H1 (cell line): Measurements from ENCODE around the gene OBSCN. TPM values are rescaled to one million over a fixed set of nuclear protein-coding genes. Genes with fewer than 3 reads are reported as not detected.

Source experiments
- CTCF ChIA-PET: fragments of 300-600 bp; sonication (Branson Sonifier 250); formaldehyde crosslinking; loops from one replicate; lab custom pipeline; 2021; ENCODE audit not compliant: partially characterized antibody; lab: Charles Lee
- POLR2A ChIA-PET: fragments of 300-600 bp; sonication (Branson Sonifier 250); formaldehyde crosslinking; loops from one replicate; lab custom pipeline; 2021; ENCODE audit warnings: inconsistent platforms; ENCODE audit not compliant: partially characterized antibody; lab: Charles Lee
- DNase-seq, 2 experiments: peaks; one replicate each; pipeline versions ENCODE4 v3.0.0 to v3.0.0-alpha.2; 2010 to 2022; ENCODE audit warnings: low spot score in 2 of 2, low read depth in 1 of 2, mixed read lengths in 1 of 2
- FAIRE-seq: peaks from 2 replicates; lab custom pipeline; 2011; peaks lifted over from hg19 to GRCh38; lab: Jason Lieb, UNC
- H2AFZ ChIP-seq: 2 replicates; pipeline ENCODE4 v1.8.1; 2012; ENCODE audit warnings: low read length, inconsistent platforms
- H2AK5ac ChIP-seq: 2 replicates; pipeline ENCODE4 v1.6.1; 2013; ENCODE audit warnings: low read depth, low read length
- H2BK120ac ChIP-seq: replicated peaks from 2 replicates; pipeline ENCODE3; 2013; ENCODE audit warnings: low read depth, low read length, inconsistent platforms
- H2BK12ac ChIP-seq: 2 replicates; pipeline ENCODE4 v1.6.1; 2013; ENCODE audit warnings: low read depth, low read length
- H2BK15ac ChIP-seq: 2 replicates; pipeline ENCODE4 v1.6.1; 2013; ENCODE audit warnings: low read length
- H2BK20ac ChIP-seq: 2 replicates; pipeline ENCODE4 v1.6.1; 2013; ENCODE audit warnings: low read length
- H2BK5ac ChIP-seq: 2 replicates; pipeline ENCODE4 v1.6.1; 2013; ENCODE audit warnings: low read depth, low read length
- H3K14ac ChIP-seq: 2 replicates; pipeline ENCODE4 v1.6.1; 2013; ENCODE audit warnings: inconsistent platforms; ENCODE audit not compliant: insufficient read length
- H3K18ac ChIP-seq: 2 replicates; pipeline ENCODE4 v1.6.1; 2013; ENCODE audit warnings: low read length; ENCODE audit errors: extremely low read depth
- H3K23ac ChIP-seq: 2 replicates; pipeline ENCODE4 v1.6.1; 2013; ENCODE audit warnings: inconsistent platforms; ENCODE audit not compliant: insufficient read length
- H3K23me2 ChIP-seq: 2 replicates; pipeline ENCODE4 v1.6.1; 2013; ENCODE audit warnings: low read depth, low read length
- H3K27ac ChIP-seq: 2 replicates; pipeline ENCODE4 v1.6.1; 2011; ENCODE audit warnings: low read depth, low read length, inconsistent platforms
- H3K27me3 ChIP-seq, 4 experiments: replicated peaks in 1 of 4; 1 replicate in 1 of 4; 2 replicates in 3 of 4; pipeline versions ENCODE4 v1.6.1 to v1.8.1; 2011 to 2013; ENCODE audit warnings: low read length in 3 of 4, mild to moderate bottlenecking in 3 of 4, inconsistent platforms in 2 of 4, mixed read lengths in 2 of 4, moderate library complexity in 1 of 4; ENCODE audit not compliant: control insufficient read depth in 3 of 4, insufficient read depth in 3 of 4; ENCODE audit errors: extremely low read depth in 1 of 4
- H3K36me3 ChIP-seq, 4 experiments: 2 replicates each; pipeline versions ENCODE4 v1.6.1 to v1.8.1; 2011 to 2013; ENCODE audit warnings: mild to moderate bottlenecking in 4 of 4, low read length in 3 of 4, moderate library complexity in 2 of 4, control low read depth in 1 of 4, inconsistent platforms in 1 of 4; ENCODE audit not compliant: insufficient read depth in 4 of 4, control insufficient read depth in 2 of 4
- H3K4ac ChIP-seq: replicated peaks from 2 replicates; pipeline ENCODE3; 2013; ENCODE audit warnings: low read length, low read depth, mixed read lengths, inconsistent platforms; ENCODE audit not compliant: insufficient read length
- H3K4me1 ChIP-seq, 4 experiments: replicated peaks in 1 of 4; 1 replicate in 1 of 4; 2 replicates in 3 of 4; pipeline versions ENCODE4 v1.6.1 to v1.8.1; 2011 to 2013; ENCODE audit warnings: low read length in 3 of 4, inconsistent platforms in 2 of 4, mixed read lengths in 1 of 4; ENCODE audit not compliant: insufficient read depth in 4 of 4, control insufficient read depth in 3 of 4
- H3K4me2 ChIP-seq, 2 experiments: 2 replicates each; pipeline versions ENCODE4 v1.6.1 to v1.8.1; 2011 to 2013; ENCODE audit warnings: low read depth in 2 of 2, low read length in 2 of 2, control low read depth in 1 of 2, inconsistent platforms in 1 of 2, mild to moderate bottlenecking in 1 of 2; ENCODE audit not compliant: insufficient read depth in 1 of 2
- H3K4me3 ChIP-seq, 4 experiments: fragments of 200-600, 300-600 bp in 1 of 4; sonication (generic), shearing (Covaris generic), sonication (Bioruptor Twin) in 1 of 4; 2 replicates each; pipeline versions ENCODE4 v1.5.1 to v1.8.1; 2011 to 2016; ENCODE audit warnings: low read length in 4 of 4, low read depth in 3 of 4, control low read depth in 2 of 4, inconsistent platforms in 2 of 4, mild to moderate bottlenecking in 2 of 4, mixed read lengths in 1 of 4, moderate library complexity in 1 of 4; ENCODE audit not compliant: insufficient read depth in 2 of 4; ENCODE audit errors: extremely low read depth in 1 of 4
- H3K56ac ChIP-seq: replicated peaks from 2 replicates; pipeline ENCODE3; 2013; ENCODE audit warnings: low read depth, mild to moderate bottlenecking, mixed read lengths, low read length, inconsistent platforms; ENCODE audit not compliant: insufficient read length
- H3K79me1 ChIP-seq: 2 replicates; pipeline ENCODE4 v1.6.1; 2013; ENCODE audit warnings: low read depth, low read length, control low read depth
- H3K79me2 ChIP-seq, 2 experiments: 2 replicates each; pipeline versions ENCODE4 v1.6.1 to v1.8.1; 2012 to 2013; ENCODE audit warnings: low read length in 2 of 2, mild to moderate bottlenecking in 2 of 2, inconsistent platforms in 1 of 2; ENCODE audit not compliant: insufficient read depth in 2 of 2, control insufficient read depth in 1 of 2
- H3K9ac ChIP-seq, 4 experiments: replicated peaks in 1 of 4; 1 replicate in 1 of 4; 2 replicates in 3 of 4; pipeline versions ENCODE4 v1.6.1 to v1.8.1; 2011 to 2013; ENCODE audit warnings: low read depth in 3 of 4, low read length in 3 of 4, control low read depth in 2 of 4, mild to moderate bottlenecking in 2 of 4, moderate library complexity in 2 of 4, inconsistent platforms in 1 of 4; ENCODE audit errors: extremely low read depth in 1 of 4
- H3K9me3 ChIP-seq, 2 experiments: 2 replicates each; pipeline versions ENCODE4 v1.6.1 to v1.8.1; 2012 to 2013; ENCODE audit warnings: mild to moderate bottlenecking in 2 of 2, moderate library complexity in 2 of 2, control low read depth in 1 of 2, inconsistent platforms in 1 of 2, low read depth in 1 of 2, low read length in 1 of 2, mixed read lengths in 1 of 2; ENCODE audit not compliant: insufficient read depth in 2 of 2
- H4K20me1 ChIP-seq, 2 experiments: replicated peaks in 1 of 2; 2 replicates each; pipeline versions ENCODE3 to v1.8.1; 2011 to 2013; ENCODE audit warnings: inconsistent platforms in 2 of 2, low read length in 2 of 2, mild to moderate bottlenecking in 1 of 2; ENCODE audit not compliant: insufficient read depth in 2 of 2, control insufficient read depth in 1 of 2
- H4K5ac ChIP-seq: 2 replicates; pipeline ENCODE4 v1.6.1; 2013; ENCODE audit warnings: low read length, low read depth, mixed read lengths, inconsistent platforms; ENCODE audit not compliant: insufficient read length
- H4K8ac ChIP-seq: 2 replicates; pipeline ENCODE4 v1.8.0; 2013; ENCODE audit warnings: mild to moderate bottlenecking, moderate library complexity, low read length, inconsistent platforms; ENCODE audit not compliant: insufficient read depth; ENCODE audit errors: extremely low read depth
- H4K91ac ChIP-seq: replicated peaks from 2 replicates; pipeline ENCODE3; 2013; ENCODE audit warnings: low read length, mixed read lengths, inconsistent platforms; ENCODE audit not compliant: insufficient read length
- ATF2 ChIP-seq: IDR thresholded peaks from 2 replicates; pipeline ENCODE4 v1.6.1; 2012; ENCODE audit warnings: low read length, inconsistent platforms
- BACH1 ChIP-seq: IDR thresholded peaks from 2 replicates; pipeline ENCODE4 v1.6.1; 2012; ENCODE audit warnings: low read length, improper control_type of control experiment
- CBX5 ChIP-seq: fragments of 300-800, 300-1000 bp; sonication (generic); IDR thresholded peaks from 2 replicates; pipeline ENCODE4 v1.7.1; 2016; ENCODE audit warnings: antibody characterized with exemption, low read length, low read depth
- EZH2 ChIP-seq: fragments of 200-600 bp; sonication (generic); IDR thresholded peaks from 2 replicates; pipeline ENCODE4 v1.7.1; 2012; ENCODE audit warnings: low read depth, mild to moderate bottlenecking, moderate library complexity, low read length, inconsistent platforms; ENCODE audit not compliant: severe bottlenecking
- HDAC2 ChIP-seq, 2 experiments: fragments of 300-600 bp in 1 of 2; sonication (generic) in 1 of 2; IDR thresholded peaks; 2 replicates each; pipeline ENCODE4 v1.6.1; 2011 to 2012; ENCODE audit warnings: low read depth in 2 of 2, low read length in 2 of 2, mild to moderate bottlenecking in 2 of 2, moderate library complexity in 2 of 2, borderline replicate concordance in 1 of 2, inconsistent platforms in 1 of 2
- POU5F1 ChIP-seq: IDR thresholded peaks from 2 replicates; pipeline ENCODE4 v1.6.1; 2011; ENCODE audit warnings: low read depth, mild to moderate bottlenecking, low read length, moderate library complexity
- SIRT6 ChIP-seq: IDR thresholded peaks from one replicate; pipeline ENCODE4 v1.7.1; 2012; ENCODE audit warnings: low read length, inconsistent platforms
- USF2 ChIP-seq: IDR thresholded peaks from 2 replicates; pipeline ENCODE4 v1.6.1; 2011; ENCODE audit warnings: low read length, improper control_type of control experiment
- WGBS, 2 experiments: shearing (Covaris generic) in 1 of 2; methylation state at CpG; one replicate each; pipeline versions ENCODE4 v1.1.6 to v1.1.7; 2013 to 2015; ENCODE audit warnings: low lambda C conversion rate in 2 of 2, mixed read lengths in 2 of 2, inconsistent platforms in 1 of 2, low coverage in 1 of 2, missing lambda C conversion rate in 1 of 2; ENCODE audit not compliant: insufficient replicate concordance in 2 of 2, insufficient coverage in 1 of 2, insufficient read length in 1 of 2; ENCODE audit errors: extremely low coverage in 1 of 2, missing lambda C conversion rate in 1 of 2; 5-methylcytosine and 5-hydroxymethylcytosine counted together
- polyA plus RNA-seq, 7 experiments: library from polyadenylated mRNA; depleted of rRNA in 3 of 7; stranded (reverse) in 5 of 7; unstranded in 2 of 7; fragments of >200 nt in 5 of 7; fragments of 200-250 nt in 2 of 7; gene quantifications; 1 replicate in 5 of 7; 2 replicates in 1 of 7; 4 replicates in 1 of 7; pipeline versions ENCODE4 v1.2.1 to v1.2.3, GENCODE V29; 2011 to 2013; ENCODE audit warnings: missing spikeins in 2 of 7, mixed read lengths in 2 of 7
- total RNA-seq: library from RNA; stranded (reverse); fragmentation: NEBNext Ultra II Directional; extraction: Animal tissue kit (Norgen Biotek cat#: 25700); gene quantifications from 2 replicates; pipeline ENCODE4 v1.2.1, GENCODE V29; 2021

Gene OBSCN
- total and polyA plus RNA-seq, 2 of the 8 experiments (the other 6 are each of a cell fraction or from before 2014, with no cell fraction given), result 7.5 to 28.4 TPM

GRCh38 chr1:228314658-228315483 is 107.0 kb downstream of the OBSCN start:
- H3K9me3 ChIP-seq, result peaks cover 7 to 9% of the 10 kb centered on the region in 2 experiments; a peak in 3 of 4 replicates
- no peaks in the 10 kb centered on the region for H3K27me3 ChIP-seq
- H3K36me3 ChIP-seq, result peaks cover 3 to 18% (median 8%) of the 10 kb centered on the region in 4 experiments; a peak in 4 of 8 replicates
- no peak overlapping the region for H2BK5ac ChIP-seq
- H3K14ac ChIP-seq, result no peak overlapping the region
- peaks cover 0 to 11% of the 10 kb centered on the region in 2 experiments for H4K20me1 ChIP-seq
- H2BK12ac ChIP-seq, result no peak overlapping the region
- peaks cover 14% of the 10 kb centered on the region; the same call in 1 of the 2 replicates for H3K23me2 ChIP-seq
- H2BK15ac ChIP-seq, result no peak overlapping the region
- no peak overlapping the region for H3K27ac ChIP-seq
- H2BK20ac ChIP-seq, result no peak overlapping the region
- ChIA-PET CTCF (interaction anchor here (0.9 to 1.4 kb wide), 4 partner anchors 8 to 78 kb away, joined by 3 to 4 read pairs (median 3); no protein-coding TSS in a partner anchor), POLR2A (interaction anchor here (1.3 to 1.4 kb wide), 2 partner anchors 20 to 56 kb away, joined by 3 read pairs; no protein-coding TSS in a partner anchor)
- no peak overlapping the region for H2AFZ ChIP-seq
- no peak overlapping the region for H3K23ac ChIP-seq
- no peak overlapping the region for H4K8ac ChIP-seq
- no peak overlapping the region for H3K18ac ChIP-seq
- H4K91ac ChIP-seq, result no peak overlapping the region
- H3K4me3 ChIP-seq, result no peak overlapping the region
- DNase-seq (no peak), FAIRE-seq (no peak)
- no peak overlapping the region for H2AK5ac ChIP-seq
- no peaks in the 10 kb centered on the region for H3K4me1 ChIP-seq
- H3K56ac ChIP-seq, result no peak overlapping the region
- no peaks in the 10 kb centered on the region for H3K79me1 ChIP-seq
- H4K5ac ChIP-seq, result no peak overlapping the region
- H3K79me2 ChIP-seq, result no peaks in the 10 kb centered on the region
- H3K9ac ChIP-seq, result peak overlapping the region in 2 of 4 experiments; percentile 1 to 9; a peak in 1 of 7 replicates
- H3K4ac ChIP-seq, result no peak overlapping the region
- no peak overlapping the region for H3K4me2 ChIP-seq
- H2BK120ac ChIP-seq, result no peak overlapping the region
- WGBS, 2 experiments, result 87% methylated on average over 22 of the region's 31 CpGs; no CpG with 5 or more reads in 1 of the 2 experiments
- TF ChIP-seq BACH1, result no peak
- TF ChIP-seq EZH2, result no peak
- TF ChIP-seq USF2, result no peak
- TF ChIP-seq HDAC2 (IDR thresholded peaks at IDR 0.05; ENCODE audit: borderline replicate concordance in 1 of 2, low read depth in 2 of 2, low read length in 2 of 2), result no peak
- TF ChIP-seq SIRT6, result no peak
- TF ChIP-seq POU5F1, result no peak
- no peak for TF ChIP-seq ATF2
- TF ChIP-seq CBX5, result no peak
